ENCODE measurements around the gene GNAL.

GRCh38 chr18:11695736-11696135 is 6.7 kb downstream of the GNAL start:
- no peak for TF ChIP-seq POLR2A (IDR thresholded peaks at IDR 0.05)
- TF ChIP-seq CTCF (IDR thresholded peaks at IDR 0.05): no peak
